HL-60 (cell line): ENCODE results near the gene ZYG11B.

ENCODE experiments used
- POLR2AphosphoS5 ChIP-seq: IDR thresholded peaks from 2 replicates; pipeline ENCODE4 v1.6.1; 2012; ENCODE audit warnings: low read depth
- TF ChIP-seq, protein P1 (sequence below): IDR thresholded peaks from one replicate; pipeline ENCODE4 v1.5.1; 2011; ENCODE audit warnings: low read length, control low read depth, inconsistent platforms; ENCODE audit not compliant: insufficient read depth
- TF ChIP-seq, protein P2 (sequence below): IDR thresholded peaks from 2 replicates; pipeline ENCODE4 v1.6.1; 2012; ENCODE audit warnings: low read depth; ENCODE audit not compliant: insufficient replicate concordance

DNA sequence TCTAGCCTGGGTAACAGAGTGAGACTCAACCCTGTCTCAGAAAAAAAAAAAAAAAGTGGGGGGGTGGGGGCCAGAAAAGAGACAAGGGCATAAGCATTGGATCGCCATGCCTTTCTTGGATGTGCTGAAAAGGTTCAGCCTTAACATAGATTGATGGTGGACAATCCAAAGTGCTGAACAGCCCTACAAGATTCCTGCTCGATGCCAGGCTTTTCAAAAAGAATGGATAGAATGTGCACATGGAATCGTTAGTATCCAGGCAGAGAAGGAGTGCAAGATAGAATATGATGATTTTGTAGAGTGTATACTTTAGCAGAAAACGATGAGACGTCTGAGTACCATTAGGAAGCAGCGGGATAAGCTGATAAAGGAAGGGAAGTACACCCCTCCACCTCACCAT lies 17.2 kb upstream of the ZYG11B start:
- TF ChIP-seq, protein P1, sequence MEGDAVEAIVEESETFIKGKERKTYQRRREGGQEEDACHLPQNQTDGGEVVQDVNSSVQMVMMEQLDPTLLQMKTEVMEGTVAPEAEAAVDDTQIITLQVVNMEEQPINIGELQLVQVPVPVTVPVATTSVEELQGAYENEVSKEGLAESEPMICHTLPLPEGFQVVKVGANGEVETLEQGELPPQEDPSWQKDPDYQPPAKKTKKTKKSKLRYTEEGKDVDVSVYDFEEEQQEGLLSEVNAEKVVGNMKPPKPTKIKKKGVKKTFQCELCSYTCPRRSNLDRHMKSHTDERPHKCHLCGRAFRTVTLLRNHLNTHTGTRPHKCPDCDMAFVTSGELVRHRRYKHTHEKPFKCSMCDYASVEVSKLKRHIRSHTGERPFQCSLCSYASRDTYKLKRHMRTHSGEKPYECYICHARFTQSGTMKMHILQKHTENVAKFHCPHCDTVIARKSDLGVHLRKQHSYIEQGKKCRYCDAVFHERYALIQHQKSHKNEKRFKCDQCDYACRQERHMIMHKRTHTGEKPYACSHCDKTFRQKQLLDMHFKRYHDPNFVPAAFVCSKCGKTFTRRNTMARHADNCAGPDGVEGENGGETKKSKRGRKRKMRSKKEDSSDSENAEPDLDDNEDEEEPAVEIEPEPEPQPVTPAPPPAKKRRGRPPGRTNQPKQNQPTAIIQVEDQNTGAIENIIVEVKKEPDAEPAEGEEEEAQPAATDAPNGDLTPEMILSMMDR = no peak
- TF ChIP-seq, protein P2, sequence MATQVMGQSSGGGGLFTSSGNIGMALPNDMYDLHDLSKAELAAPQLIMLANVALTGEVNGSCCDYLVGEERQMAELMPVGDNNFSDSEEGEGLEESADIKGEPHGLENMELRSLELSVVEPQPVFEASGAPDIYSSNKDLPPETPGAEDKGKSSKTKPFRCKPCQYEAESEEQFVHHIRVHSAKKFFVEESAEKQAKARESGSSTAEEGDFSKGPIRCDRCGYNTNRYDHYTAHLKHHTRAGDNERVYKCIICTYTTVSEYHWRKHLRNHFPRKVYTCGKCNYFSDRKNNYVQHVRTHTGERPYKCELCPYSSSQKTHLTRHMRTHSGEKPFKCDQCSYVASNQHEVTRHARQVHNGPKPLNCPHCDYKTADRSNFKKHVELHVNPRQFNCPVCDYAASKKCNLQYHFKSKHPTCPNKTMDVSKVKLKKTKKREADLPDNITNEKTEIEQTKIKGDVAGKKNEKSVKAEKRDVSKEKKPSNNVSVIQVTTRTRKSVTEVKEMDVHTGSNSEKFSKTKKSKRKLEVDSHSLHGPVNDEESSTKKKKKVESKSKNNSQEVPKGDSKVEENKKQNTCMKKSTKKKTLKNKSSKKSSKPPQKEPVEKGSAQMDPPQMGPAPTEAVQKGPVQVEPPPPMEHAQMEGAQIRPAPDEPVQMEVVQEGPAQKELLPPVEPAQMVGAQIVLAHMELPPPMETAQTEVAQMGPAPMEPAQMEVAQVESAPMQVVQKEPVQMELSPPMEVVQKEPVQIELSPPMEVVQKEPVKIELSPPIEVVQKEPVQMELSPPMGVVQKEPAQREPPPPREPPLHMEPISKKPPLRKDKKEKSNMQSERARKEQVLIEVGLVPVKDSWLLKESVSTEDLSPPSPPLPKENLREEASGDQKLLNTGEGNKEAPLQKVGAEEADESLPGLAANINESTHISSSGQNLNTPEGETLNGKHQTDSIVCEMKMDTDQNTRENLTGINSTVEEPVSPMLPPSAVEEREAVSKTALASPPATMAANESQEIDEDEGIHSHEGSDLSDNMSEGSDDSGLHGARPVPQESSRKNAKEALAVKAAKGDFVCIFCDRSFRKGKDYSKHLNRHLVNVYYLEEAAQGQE = no peak
- no peak for TF ChIP-seq POLR2AphosphoS5
